ENCODE data around the gene ALDH4A1. TPM values are rescaled to one million over a fixed set of nuclear protein-coding genes. Genes with fewer than 3 reads are reported as not detected.

ALDH4A1 gene
- total and polyA plus RNA-seq, 2 experiments from 2014 or later: 11.3 to 33.8 TPM

GRCh38 chr1:18869847-18870594 is 32.3 kb downstream of the ALDH4A1 start (continued):
- TF ChIP-seq POLR2AphosphoS5 (IDR thresholded peaks at IDR 0.05; ENCODE audit: low read depth) (no peak), ZNF114 (CRISPR knock-in tag; IDR thresholded peaks at IDR 0.05) (no peak), REST (IDR thresholded peaks at IDR 0.05; ENCODE audit: unreplicated experiment) (no peak), CREB1 (CRISPR knock-in tag; IDR thresholded peaks at IDR 0.05; ENCODE audit: low read depth) (no peak), STAT1 (IDR thresholded peaks at IDR 0.05; ENCODE audit: unreplicated experiment) (no peak)

- no peak overlapping the region for H3K4me3 ChIP-seq
- Mint-ChIP-seq H3K27ac (no peak overlapping the region), H3K4me1 (no peaks in the 10 kb centered on the region), H3K4me3 (no peak overlapping the region), H3K36me3 (ENCODE audit: low read depth) (no peaks in the 10 kb centered on the region; the same call in 2 of the 3 replicates), H3K9me3 (no peaks in the 10 kb centered on the region), H3K27me3 (ENCODE audit: insufficient read depth, low read depth, poor library complexity) (peaks cover 6% of the 10 kb centered on the region)
- H2AFZ ChIP-seq: no peak overlapping the region
- H3K4me2 ChIP-seq: no peak overlapping the region
- DNase-seq (ENCODE audit: low spot score) (no peak), ATAC-seq (no peak)
- no peaks in the 10 kb centered on the region for H3K4me1 ChIP-seq (ENCODE audit: insufficient read depth)
- no peaks in the 10 kb centered on the region for H3K79me2 ChIP-seq (replicated peaks; ENCODE audit: insufficient read depth)
- H3K9me2 ChIP-seq (ENCODE audit: insufficient read depth): no peaks in the 10 kb centered on the region
- no peaks in the 10 kb centered on the region for H3F3A ChIP-seq (replicated peaks; ENCODE audit: low read depth)
- H3K27me3 ChIP-seq (ENCODE audit: insufficient read depth): no peaks in the 10 kb centered on the region
- no peaks in the 10 kb centered on the region for H3K36me3 ChIP-seq (ENCODE audit: insufficient read depth)
- no peaks in the 10 kb centered on the region; the same call in 1 of the 2 replicates for H4K20me1 ChIP-seq (replicated peaks; ENCODE audit: insufficient read depth)
- no peak overlapping the region for H3K27ac ChIP-seq (ENCODE audit: low read depth)
- TF ChIP-seq EZH2phosphoT487 (IDR thresholded peaks at IDR 0.05; ENCODE audit: unreplicated experiment) (no peak), EZH2 (IDR thresholded peaks at IDR 0.05; ENCODE audit: low read depth, unreplicated experiment) (no peak), ETS1 (IDR thresholded peaks at IDR 0.05) (no peak), ZNF331 (CRISPR knock-in tag; IDR thresholded peaks at IDR 0.05; ENCODE audit: low read depth) (no peak), NANOG (IDR thresholded peaks at IDR 0.05; ENCODE audit: borderline replicate concordance) (no peak), ZNF114 (CRISPR knock-in tag; IDR thresholded peaks at IDR 0.05) (no peak), JUNB (IDR thresholded peaks at IDR 0.05; ENCODE audit: unreplicated experiment) (no peak), STAT1 (IDR thresholded peaks at IDR 0.05; ENCODE audit: unreplicated experiment) (no peak)
- TF ChIP-seq, protein P1, sequence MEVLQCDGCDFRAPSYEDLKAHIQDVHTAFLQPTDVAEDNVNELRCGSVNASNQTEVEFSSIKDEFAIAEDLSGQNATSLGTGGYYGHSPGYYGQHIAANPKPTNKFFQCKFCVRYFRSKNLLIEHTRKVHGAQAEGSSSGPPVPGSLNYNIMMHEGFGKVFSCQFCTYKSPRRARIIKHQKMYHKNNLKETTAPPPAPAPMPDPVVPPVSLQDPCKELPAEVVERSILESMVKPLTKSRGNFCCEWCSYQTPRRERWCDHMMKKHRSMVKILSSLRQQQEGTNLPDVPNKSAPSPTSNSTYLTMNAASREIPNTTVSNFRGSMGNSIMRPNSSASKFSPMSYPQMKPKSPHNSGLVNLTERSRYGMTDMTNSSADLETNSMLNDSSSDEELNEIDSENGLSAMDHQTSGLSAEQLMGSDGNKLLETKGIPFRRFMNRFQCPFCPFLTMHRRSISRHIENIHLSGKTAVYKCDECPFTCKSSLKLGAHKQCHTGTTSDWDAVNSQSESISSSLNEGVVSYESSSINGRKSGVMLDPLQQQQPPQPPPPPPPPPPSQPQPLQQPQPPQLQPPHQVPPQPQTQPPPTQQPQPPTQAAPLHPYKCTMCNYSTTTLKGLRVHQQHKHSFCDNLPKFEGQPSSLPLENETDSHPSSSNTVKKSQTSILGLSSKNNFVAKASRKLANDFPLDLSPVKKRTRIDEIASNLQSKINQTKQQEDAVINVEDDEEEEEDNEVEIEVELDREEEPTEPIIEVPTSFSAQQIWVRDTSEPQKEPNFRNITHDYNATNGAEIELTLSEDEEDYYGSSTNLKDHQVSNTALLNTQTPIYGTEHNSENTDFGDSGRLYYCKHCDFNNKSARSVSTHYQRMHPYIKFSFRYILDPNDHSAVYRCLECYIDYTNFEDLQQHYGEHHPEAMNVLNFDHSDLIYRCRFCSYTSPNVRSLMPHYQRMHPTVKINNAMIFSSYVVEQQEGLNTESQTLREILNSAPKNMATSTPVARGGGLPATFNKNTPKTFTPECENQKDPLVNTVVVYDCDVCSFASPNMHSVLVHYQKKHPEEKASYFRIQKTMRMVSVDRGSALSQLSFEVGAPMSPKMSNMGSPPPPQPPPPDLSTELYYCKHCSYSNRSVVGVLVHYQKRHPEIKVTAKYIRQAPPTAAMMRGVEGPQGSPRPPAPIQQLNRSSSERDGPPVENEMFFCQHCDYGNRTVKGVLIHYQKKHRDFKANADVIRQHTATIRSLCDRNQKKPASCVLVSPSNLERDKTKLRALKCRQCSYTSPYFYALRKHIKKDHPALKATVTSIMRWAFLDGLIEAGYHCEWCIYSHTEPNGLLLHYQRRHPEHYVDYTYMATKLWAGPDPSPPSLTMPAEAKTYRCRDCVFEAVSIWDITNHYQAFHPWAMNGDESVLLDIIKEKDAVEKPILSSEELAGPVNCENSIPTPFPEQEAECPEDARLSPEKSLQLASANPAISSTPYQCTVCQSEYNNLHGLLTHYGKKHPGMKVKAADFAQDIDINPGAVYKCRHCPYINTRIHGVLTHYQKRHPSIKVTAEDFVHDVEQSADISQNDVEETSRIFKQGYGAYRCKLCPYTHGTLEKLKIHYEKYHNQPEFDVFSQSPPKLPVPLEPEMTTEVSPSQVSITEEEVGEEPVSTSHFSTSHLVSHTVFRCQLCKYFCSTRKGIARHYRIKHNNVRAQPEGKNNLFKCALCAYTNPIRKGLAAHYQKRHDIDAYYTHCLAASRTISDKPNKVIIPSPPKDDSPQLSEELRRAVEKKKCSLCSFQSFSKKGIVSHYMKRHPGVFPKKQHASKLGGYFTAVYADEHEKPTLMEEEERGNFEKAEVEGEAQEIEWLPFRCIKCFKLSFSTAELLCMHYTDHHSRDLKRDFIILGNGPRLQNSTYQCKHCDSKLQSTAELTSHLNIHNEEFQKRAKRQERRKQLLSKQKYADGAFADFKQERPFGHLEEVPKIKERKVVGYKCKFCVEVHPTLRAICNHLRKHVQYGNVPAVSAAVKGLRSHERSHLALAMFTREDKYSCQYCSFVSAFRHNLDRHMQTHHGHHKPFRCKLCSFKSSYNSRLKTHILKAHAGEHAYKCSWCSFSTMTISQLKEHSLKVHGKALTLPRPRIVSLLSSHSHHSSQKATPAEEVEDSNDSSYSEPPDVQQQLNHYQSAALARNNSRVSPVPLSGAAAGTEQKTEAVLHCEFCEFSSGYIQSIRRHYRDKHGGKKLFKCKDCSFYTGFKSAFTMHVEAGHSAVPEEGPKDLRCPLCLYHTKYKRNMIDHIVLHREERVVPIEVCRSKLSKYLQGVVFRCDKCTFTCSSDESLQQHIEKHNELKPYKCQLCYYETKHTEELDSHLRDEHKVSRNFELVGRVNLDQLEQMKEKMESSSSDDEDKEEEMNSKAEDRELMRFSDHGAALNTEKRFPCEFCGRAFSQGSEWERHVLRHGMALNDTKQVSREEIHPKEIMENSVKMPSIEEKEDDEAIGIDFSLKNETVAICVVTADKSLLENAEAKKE (CRISPR knock-in tag; IDR thresholded peaks at IDR 0.05): no peak
Measured at GRCh38 chr1:18868801-18869424, 33.4 kb downstream of the ALDH4A1 start.
